ENCODE measurements around the gene SHKBP1. TPM values are rescaled to one million over a fixed set of nuclear protein-coding genes. Genes with fewer than 3 reads are reported as not detected.

The SHKBP1 gene
- total RNA-seq, 2 donors from 2014 or later = 15.8 to 35.6 TPM

- H3K4me1 ChIP-seq = peaks cover 0 to 9% of the 10 kb centered on the region in 2 donors
- no peak for TF ChIP-seq CTCF (IDR thresholded peaks at IDR 0.05)
- H3K27me3 ChIP-seq = no peaks in the 10 kb centered on the region
- DNase-seq (ENCODE audit: low spot score) = no peak
- no peak overlapping the region for H3K27ac ChIP-seq
- H3K9me3 ChIP-seq = no peaks in the 10 kb centered on the region
- H3K4me3 ChIP-seq = peak overlapping the region in 1 of 2 donors; percentile 19
- no peaks in the 10 kb centered on the region for H3K36me3 ChIP-seq
Measured at GRCh38 chr19:40530091-40530901, 46.4 kb upstream of the SHKBP1 start.

- no peak overlapping the region for H3K27ac ChIP-seq
- no peak for TF ChIP-seq CTCF (IDR thresholded peaks at IDR 0.05)
- H3K36me3 ChIP-seq = no peaks in the 10 kb centered on the region
- H3K27me3 ChIP-seq = no peaks in the 10 kb centered on the region
- peaks cover 0 to 9% of the 10 kb centered on the region in 2 donors for H3K4me1 ChIP-seq
- DNase-seq (ENCODE audit: low spot score) = no peak
- H3K9me3 ChIP-seq = no peaks in the 10 kb centered on the region
- H3K4me3 ChIP-seq = no peak overlapping the region
Measured at GRCh38 chr19:40533508-40533907, 43.2 kb upstream of the SHKBP1 start.

- no peak for TF ChIP-seq CTCF (IDR thresholded peaks at IDR 0.05)
- H3K4me1 ChIP-seq = peaks cover 0 to 9% of the 10 kb centered on the region in 2 donors
Measured at GRCh38 chr19:40534148-40534547, 42.5 kb upstream of the SHKBP1 start.

GRCh38 chr19:40539070-40539469 is 37.6 kb upstream of the SHKBP1 start:
- Histone ChIP-seq H3K27me3 (no peaks in the 10 kb centered on the region), H3K4me3 (no peak overlapping the region), H3K4me1 (no peaks in the 10 kb centered on the region), H3K27ac (no peak overlapping the region), H3K36me3 (no peaks in the 10 kb centered on the region), H3K9me3 (no peaks in the 10 kb centered on the region)
- TF ChIP-seq CTCF (IDR thresholded peaks at IDR 0.05) = no peak
- no peak for DNase-seq (ENCODE audit: low spot score)

More at GRCh38 chr19:40534148-40534547, 42.5 kb upstream of the SHKBP1 start:
- no peaks in the 10 kb centered on the region for H3K27me3 ChIP-seq
- no peaks in the 10 kb centered on the region for H3K36me3 ChIP-seq
- H3K9me3 ChIP-seq = no peaks in the 10 kb centered on the region
- H3K4me3 ChIP-seq = no peak overlapping the region
- DNase-seq (ENCODE audit: low spot score) = no peak
- H3K27ac ChIP-seq = no peak overlapping the region

- H3K9me3 ChIP-seq = no peaks in the 10 kb centered on the region
- DNase-seq (ENCODE audit: low spot score) = no peak
- H3K4me1 ChIP-seq = no peaks in the 10 kb centered on the region
- H3K4me3 ChIP-seq = no peak overlapping the region
- H3K27me3 ChIP-seq = no peaks in the 10 kb centered on the region
- TF ChIP-seq CTCF (IDR thresholded peaks at IDR 0.05) = no peak
- H3K36me3 ChIP-seq = no peaks in the 10 kb centered on the region
- no peak overlapping the region for H3K27ac ChIP-seq
Measured at GRCh38 chr19:40542202-40542859, 34.3 kb upstream of the SHKBP1 start.
